Natural killer cell (primary cell): ENCODE data around the gene MRPS25. TPM values are rescaled to one million over a fixed set of nuclear protein-coding genes. Genes with fewer than 3 reads are reported as not detected.

Experiments used
- ATAC-seq, 3 donors: fragments of 150-1000 bp in 2 of 3; fragments of 200-7000 bp in 1 of 3; cut with Tn5 transposase; 1 replicate in 1 of 3; 2 replicates in 2 of 3; pipeline ENCODE4 v1.10.0; 2021; ENCODE audit warnings: mild to moderate bottlenecking in 2 of 3, moderate library complexity in 2 of 3
- DNase-seq, 2 donors: peaks; one replicate each; pipeline versions ENCODE4 v3.0.0 to v3.0.0-alpha.2; 2013 to 2021; ENCODE audit warnings: mixed read lengths in 1 of 2
- H3K27ac ChIP-seq: one replicate; pipeline ENCODE4 v1.5.1; 2013; ENCODE audit warnings: mild to moderate bottlenecking, low read length
- H3K27me3 ChIP-seq: one replicate; pipeline ENCODE4 v1.6.1; 2013; ENCODE audit warnings: low read length; ENCODE audit not compliant: control insufficient read depth, insufficient read depth
- H3K36me3 ChIP-seq: one replicate; pipeline ENCODE4 v1.6.1; 2013; ENCODE audit warnings: low read length; ENCODE audit not compliant: control insufficient read depth, insufficient read depth
- H3K4me1 ChIP-seq: one replicate; pipeline ENCODE4 v1.6.1; 2013; ENCODE audit warnings: low read length; ENCODE audit not compliant: control insufficient read depth, insufficient read depth
- H3K4me3 ChIP-seq: one replicate; pipeline ENCODE4 v1.5.1; 2013; ENCODE audit warnings: low read length
- H3K9me3 ChIP-seq: one replicate; pipeline ENCODE4 v1.6.1; 2013; ENCODE audit warnings: low read length; ENCODE audit not compliant: control insufficient read depth, insufficient read depth
- H3K27ac Mint-ChIP-seq, 2 donors: one replicate each; pipeline ENCODE4 v1.8.0; 2022; ENCODE audit warnings: mild to moderate bottlenecking in 2 of 2, mixed read lengths in 2 of 2, moderate library complexity in 1 of 2
- H3K27me3 Mint-ChIP-seq, 2 donors: one replicate each; pipeline ENCODE4 v1.8.0; 2022; ENCODE audit warnings: low read depth in 2 of 2, mixed read lengths in 2 of 2
- H3K36me3 Mint-ChIP-seq: one replicate; pipeline ENCODE4 v1.8.0; 2022; ENCODE audit warnings: mixed read lengths
- H3K4me1 Mint-ChIP-seq, 2 donors: one replicate each; pipeline ENCODE4 v1.8.0; 2022; ENCODE audit warnings: mixed read lengths in 2 of 2
- H3K4me3 Mint-ChIP-seq: one replicate; pipeline ENCODE4 v1.8.0; 2022; ENCODE audit warnings: mild to moderate bottlenecking, moderate library complexity, mixed read lengths
- H3K9me3 Mint-ChIP-seq, 2 donors: one replicate each; pipeline ENCODE4 v1.8.0; 2022; ENCODE audit warnings: mixed read lengths in 2 of 2
- CTCF ChIP-seq: fragments of 200-600 bp; IDR thresholded peaks from one replicate; pipeline ENCODE4 v1.8.0; 2022; ENCODE audit warnings: antibody characterized with exemption
- WGBS: methylation state at CpG from one replicate; pipeline ENCODE4 v1.1.7; 2013; ENCODE audit warnings: missing lambda C conversion rate; ENCODE audit not compliant: insufficient coverage; 5-methylcytosine and 5-hydroxymethylcytosine counted together
- intact Hi-C: fragments of 100-400 bp; cut with micrococcal nuclease; formaldehyde crosslinking; loops from one replicate; pipeline ENCODE4 v1.14.2; 2022
- total RNA-seq, 4 donors: library from RNA; stranded (reverse); fragments of 120-200 nt in 1 of 4; gene quantifications; one replicate each; pipeline versions ENCODE4 v1.2.3 to v1.2.4, GENCODE V29; 2013 to 2022

Gene MRPS25
- total RNA-seq, 3 donors from 2014 or later (not counting 1 experiment from before 2014, with no cell fraction given): 32.3 to 41.4 (median 41.4) TPM

GRCh38 chr3:15099364-15100098, 34.4 kb upstream of the MRPS25 start:
- Mint-ChIP-seq H3K4me1 (peaks cover 18 to 27% of the 10 kb centered on the region in 2 donors), H3K4me3 (peak overlapping the region; percentile 84), H3K27me3 (peaks cover 0 to 10% of the 10 kb centered on the region in 2 donors), H3K27ac (peak overlapping the region; percentile 87 to 99), H3K9me3 (no peaks in the 10 kb centered on the region), H3K36me3 (no peaks in the 10 kb centered on the region)
- intact Hi-C loops: loop anchor here (1.0 to 5.0 kb wide), 6 partner anchors 35 to 955 kb away; partner anchors contain the start of genes CAPN7 and MRPS25
- no peak for DNase-seq
- no peak for TF ChIP-seq CTCF
- no peak for ATAC-seq
- Histone ChIP-seq H3K36me3 (peaks cover 18% of the 10 kb centered on the region), H3K27ac (peak overlapping the region; percentile 96), H3K9me3 (no peaks in the 10 kb centered on the region), H3K4me3 (peak overlapping the region; percentile 77), H3K27me3 (no peaks in the 10 kb centered on the region), H3K4me1 (peaks cover 24% of the 10 kb centered on the region)
- 15% methylated on average over 17 of the region's 19 CpGs for WGBS

GRCh38 chr3:15098503-15099363, 33.6 kb upstream of the MRPS25 start, which contains the start of gene RBSN:
RBSN (minus strand) TSS chr3:15099148; CDS start chr3:15096120, 3,028 bp downstream.
- no peak for TF ChIP-seq CTCF
- H3K9me3 Mint-ChIP-seq: no peaks in the 10 kb centered on the region
- 0% methylated on average over 72 of the region's 72 CpGs for WGBS

GRCh38 chr3:15097891-15098290, 32.8 kb upstream of the MRPS25 start:
- Histone ChIP-seq H3K9me3 (no peaks in the 10 kb centered on the region), H3K27me3 (no peaks in the 10 kb centered on the region), H3K36me3 (peaks cover 31% of the 10 kb centered on the region), H3K4me3 (peak overlapping the region; percentile 77), H3K4me1 (peaks cover 24% of the 10 kb centered on the region), H3K27ac (peak overlapping the region; percentile 96)
- Mint-ChIP-seq H3K27me3 (peaks cover 0 to 9% of the 10 kb centered on the region in 2 donors), H3K27ac (peak overlapping the region; percentile 87 to 99), H3K4me1 (peaks cover 18 to 27% of the 10 kb centered on the region in 2 donors), H3K4me3 (peak overlapping the region; percentile 84), H3K36me3 (no peaks in the 10 kb centered on the region), H3K9me3 (no peaks in the 10 kb centered on the region)
- 12% methylated on average over 6 of the region's 6 CpGs for WGBS
- DNase-seq (peak; percentile 59 to 61), ATAC-seq (peak in 1 of 3 donors; percentile 9)
- TF ChIP-seq CTCF: no peak
- intact Hi-C loops: loop anchor here (1.0 to 5.0 kb wide), 6 partner anchors 33 to 953 kb away; partner anchors contain the start of gene MRPS25

More at GRCh38 chr3:15098503-15099363, 33.6 kb upstream of the MRPS25 start, which contains the start of gene RBSN:
- peaks cover 18 to 27% of the 10 kb centered on the region in 2 donors for H3K4me1 Mint-ChIP-seq
- H3K27me3 Mint-ChIP-seq: peaks cover 0 to 10% of the 10 kb centered on the region in 2 donors
- Histone ChIP-seq H3K9me3 (no peaks in the 10 kb centered on the region), H3K4me1 (peaks cover 24% of the 10 kb centered on the region), H3K36me3 (peaks cover 26% of the 10 kb centered on the region), H3K27me3 (no peaks in the 10 kb centered on the region), H3K27ac (peak within 1 kb of the TSS; percentile 96), H3K4me3 (peak within 1 kb of the TSS; percentile 77)
- DNase-seq (peak; percentile 94 to 98), ATAC-seq (peak; percentile 77 to 91 (median 82))
- intact Hi-C loops: loop anchor here (1.0 to 5.0 kb wide), 7 partner anchors 34 to 954 kb away; partner anchors contain the start of genes CAPN7 and MRPS25
- peak within 1 kb of the TSS; percentile 84 for H3K4me3 Mint-ChIP-seq
- peak within 1 kb of the TSS; percentile 87 to 99 for H3K27ac Mint-ChIP-seq
- no peaks in the 10 kb centered on the region for H3K36me3 Mint-ChIP-seq
